Suprapubic skin (tissue), 3 donors: ENCODE data around the gene SLC22A13.

ENCODE experiments used
- EP300 ChIP-seq: sonication (generic); formaldehyde crosslinking; IDR thresholded peaks from one replicate; pipeline ENCODE4 v1.6.1; 2017; ENCODE audit warnings: antibody characterized with exemption
- POLR2A ChIP-seq, 2 donors: fragments of 450-650 bp; IDR thresholded peaks; one replicate each; pipeline ENCODE4 v1.6.1; 2017; ENCODE audit warnings: antibody characterized with exemption in 2 of 2, mild to moderate bottlenecking in 2 of 2, moderate library complexity in 2 of 2
- TF ChIP-seq, protein P1 (sequence below), 2 donors: fragments of 200-600 bp in 1 of 2; fragments of 450-650 bp in 1 of 2; sonication (generic) in 1 of 2; IDR thresholded peaks; one replicate each; pipeline ENCODE4 v1.5.1; 2016 to 2019; ENCODE audit warnings: antibody characterized with exemption in 2 of 2, mild to moderate bottlenecking in 1 of 2, moderate library complexity in 1 of 2

GRCh38 chr3:38251197-38251596 is 14.4 kb upstream of the SLC22A13 start:
- TF ChIP-seq, protein P1, sequence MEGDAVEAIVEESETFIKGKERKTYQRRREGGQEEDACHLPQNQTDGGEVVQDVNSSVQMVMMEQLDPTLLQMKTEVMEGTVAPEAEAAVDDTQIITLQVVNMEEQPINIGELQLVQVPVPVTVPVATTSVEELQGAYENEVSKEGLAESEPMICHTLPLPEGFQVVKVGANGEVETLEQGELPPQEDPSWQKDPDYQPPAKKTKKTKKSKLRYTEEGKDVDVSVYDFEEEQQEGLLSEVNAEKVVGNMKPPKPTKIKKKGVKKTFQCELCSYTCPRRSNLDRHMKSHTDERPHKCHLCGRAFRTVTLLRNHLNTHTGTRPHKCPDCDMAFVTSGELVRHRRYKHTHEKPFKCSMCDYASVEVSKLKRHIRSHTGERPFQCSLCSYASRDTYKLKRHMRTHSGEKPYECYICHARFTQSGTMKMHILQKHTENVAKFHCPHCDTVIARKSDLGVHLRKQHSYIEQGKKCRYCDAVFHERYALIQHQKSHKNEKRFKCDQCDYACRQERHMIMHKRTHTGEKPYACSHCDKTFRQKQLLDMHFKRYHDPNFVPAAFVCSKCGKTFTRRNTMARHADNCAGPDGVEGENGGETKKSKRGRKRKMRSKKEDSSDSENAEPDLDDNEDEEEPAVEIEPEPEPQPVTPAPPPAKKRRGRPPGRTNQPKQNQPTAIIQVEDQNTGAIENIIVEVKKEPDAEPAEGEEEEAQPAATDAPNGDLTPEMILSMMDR (IDR thresholded peaks at IDR 0.05) = no peak
- no peak for TF ChIP-seq POLR2A (IDR thresholded peaks at IDR 0.05)
- no peak for TF ChIP-seq EP300
